ENCODE measurements around the gene TEPSIN. TPM values are rescaled to one million over a fixed set of nuclear protein-coding genes. Genes with fewer than 3 reads are reported as not detected.

TEPSIN gene
- total and polyA plus RNA-seq, 4 donors, result 20.7 to 48.7 (median 31.1) TPM

DNA sequence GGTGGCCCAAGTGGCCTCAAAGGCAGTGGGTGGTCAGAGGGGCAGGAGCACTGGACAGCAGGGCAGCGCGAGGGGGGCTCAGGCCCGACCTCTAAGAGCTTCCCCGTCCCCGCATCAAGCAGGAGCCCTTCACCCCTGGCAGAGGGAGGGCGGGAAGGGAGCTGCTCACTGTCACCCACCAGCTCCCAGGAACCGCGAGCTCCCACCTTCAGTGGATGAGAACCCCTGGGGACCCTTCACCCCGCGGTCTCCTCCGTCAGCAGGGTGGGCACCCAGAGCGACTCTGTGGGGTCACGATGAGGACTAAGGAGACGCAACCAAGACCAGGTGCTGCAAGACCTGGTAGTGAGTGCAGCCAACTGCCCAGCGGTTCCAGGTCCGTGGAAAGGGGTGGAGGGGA is 29.7 kb downstream of the TEPSIN start:
- peaks cover 0 to 13% (median 1%) of the 10 kb centered on the region in 4 donors for H3K36me3 ChIP-seq (ENCODE audit: control insufficient read depth in 4 of 4, insufficient read depth in 4 of 4, low read length in 4 of 4)
- TF ChIP-seq, protein P1, sequence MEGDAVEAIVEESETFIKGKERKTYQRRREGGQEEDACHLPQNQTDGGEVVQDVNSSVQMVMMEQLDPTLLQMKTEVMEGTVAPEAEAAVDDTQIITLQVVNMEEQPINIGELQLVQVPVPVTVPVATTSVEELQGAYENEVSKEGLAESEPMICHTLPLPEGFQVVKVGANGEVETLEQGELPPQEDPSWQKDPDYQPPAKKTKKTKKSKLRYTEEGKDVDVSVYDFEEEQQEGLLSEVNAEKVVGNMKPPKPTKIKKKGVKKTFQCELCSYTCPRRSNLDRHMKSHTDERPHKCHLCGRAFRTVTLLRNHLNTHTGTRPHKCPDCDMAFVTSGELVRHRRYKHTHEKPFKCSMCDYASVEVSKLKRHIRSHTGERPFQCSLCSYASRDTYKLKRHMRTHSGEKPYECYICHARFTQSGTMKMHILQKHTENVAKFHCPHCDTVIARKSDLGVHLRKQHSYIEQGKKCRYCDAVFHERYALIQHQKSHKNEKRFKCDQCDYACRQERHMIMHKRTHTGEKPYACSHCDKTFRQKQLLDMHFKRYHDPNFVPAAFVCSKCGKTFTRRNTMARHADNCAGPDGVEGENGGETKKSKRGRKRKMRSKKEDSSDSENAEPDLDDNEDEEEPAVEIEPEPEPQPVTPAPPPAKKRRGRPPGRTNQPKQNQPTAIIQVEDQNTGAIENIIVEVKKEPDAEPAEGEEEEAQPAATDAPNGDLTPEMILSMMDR (IDR thresholded peaks at IDR 0.05; ENCODE audit: control extremely low read depth, extremely low read depth), result no peak
- H3K4me1 ChIP-seq (ENCODE audit: control insufficient read depth in 5 of 5, insufficient read depth in 5 of 5, low read length in 5 of 5), result no peaks in the 10 kb centered on the region
- ATAC-seq (ENCODE audit: insufficient read depth, low FRiP score) (no peak), DNase-seq (no peak)
- H3K9me3 ChIP-seq (ENCODE audit: control insufficient read depth in 4 of 4, insufficient read depth in 3 of 4, low read length in 3 of 4), result no peaks in the 10 kb centered on the region
- H3K27ac ChIP-seq (ENCODE audit: low read depth in 1 of 2, low read length in 1 of 2), result no peak overlapping the region
- no peak overlapping the region for H3K4me3 ChIP-seq
- WGBS, 2 donors, result 96 to 97% methylated on average over 16 of the region's 16 CpGs
- no peak overlapping the region for H3K9ac ChIP-seq (ENCODE audit: insufficient read depth in 1 of 2, low read length in 2 of 2)
- no peaks in the 10 kb centered on the region for H3K27me3 ChIP-seq (ENCODE audit: control insufficient read depth in 3 of 3, insufficient read depth in 3 of 3, low read length in 2 of 3)

DNA sequence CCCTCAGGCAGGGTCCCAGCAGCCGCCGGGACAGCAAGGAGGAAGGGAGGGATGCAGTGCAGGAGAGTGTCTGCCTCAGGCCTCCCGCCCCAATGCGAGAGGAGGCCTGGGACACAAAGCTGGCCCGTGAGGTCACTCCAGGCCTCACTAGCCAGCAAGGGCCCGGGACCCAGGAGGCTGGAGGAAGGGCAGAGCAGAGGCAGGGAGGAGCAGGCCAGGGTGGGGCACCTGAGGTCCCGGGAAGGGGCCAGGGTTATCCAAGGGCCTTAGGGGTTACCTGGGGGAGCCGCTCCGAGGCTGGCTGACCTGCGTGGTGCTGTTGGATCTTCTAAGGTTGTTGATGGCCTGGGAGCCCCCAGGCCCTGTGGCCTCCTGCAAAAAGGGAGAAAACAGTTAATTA is 30.2 kb downstream of the TEPSIN start:
- no peak overlapping the region for H3K9ac ChIP-seq (ENCODE audit: insufficient read depth in 1 of 2, low read length in 2 of 2)
- TF ChIP-seq, protein P1 (IDR thresholded peaks at IDR 0.05; ENCODE audit: control extremely low read depth, extremely low read depth), result no peak

DNA sequence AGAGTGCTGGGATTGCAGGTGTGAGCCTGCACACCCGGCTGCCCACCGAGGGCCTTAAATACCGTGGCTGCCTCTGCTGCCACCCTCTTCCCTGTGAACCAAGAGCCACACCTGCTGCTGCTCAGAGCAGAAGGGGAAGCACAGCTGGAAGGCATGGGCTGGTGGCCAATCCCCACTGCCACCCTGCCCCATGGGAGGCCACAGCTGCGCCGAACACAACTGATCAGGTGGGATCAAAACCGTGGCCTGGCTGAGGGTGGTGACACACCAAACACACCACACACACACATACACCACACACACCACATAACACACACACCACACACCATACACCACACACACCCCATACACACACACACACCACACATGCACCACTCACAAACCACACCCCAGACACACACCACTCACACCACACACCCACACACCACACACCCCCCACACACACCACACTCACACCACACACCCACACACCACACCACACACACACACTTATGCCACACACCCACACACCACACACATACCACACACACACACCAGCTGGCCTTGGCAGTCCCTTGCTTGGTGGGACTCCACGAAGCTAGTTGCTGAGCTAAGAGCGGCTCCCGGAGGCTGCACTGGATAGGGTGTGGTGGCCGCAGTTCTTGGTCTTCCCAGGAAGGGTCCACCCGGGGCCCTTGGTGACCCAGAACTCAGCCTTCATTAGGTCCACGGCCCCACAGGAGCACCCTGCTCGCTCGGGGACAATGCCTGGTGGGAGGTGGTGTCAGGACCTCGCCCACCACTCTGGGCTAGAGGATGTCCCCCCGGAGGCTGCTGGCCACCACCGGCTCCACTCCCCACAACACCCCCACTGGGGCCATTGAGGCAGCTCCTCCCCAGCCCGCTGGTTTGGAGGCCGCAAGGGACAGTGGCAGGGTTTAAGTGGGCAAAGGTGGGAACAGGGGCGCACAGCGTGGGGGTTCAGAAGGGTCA is 31.0 kb downstream of the TEPSIN start:
- DNase-seq (no peak), ATAC-seq (ENCODE audit: insufficient read depth, low FRiP score) (no peak)
- Histone ChIP-seq H3K4me3 (no peak overlapping the region), H3K9ac (ENCODE audit: insufficient read depth in 1 of 2, low read length in 2 of 2) (no peak overlapping the region), H3K9me3 (ENCODE audit: control insufficient read depth in 4 of 4, insufficient read depth in 3 of 4, low read length in 3 of 4) (no peaks in the 10 kb centered on the region), H3K27me3 (ENCODE audit: control insufficient read depth in 3 of 3, insufficient read depth in 3 of 3, low read length in 2 of 3) (no peaks in the 10 kb centered on the region), H3K36me3 (ENCODE audit: control insufficient read depth in 4 of 4, insufficient read depth in 4 of 4, low read length in 4 of 4) (peaks cover 0 to 19% (median 1%) of the 10 kb centered on the region in 4 donors), H3K27ac (ENCODE audit: low read depth in 1 of 2, low read length in 1 of 2) (no peak overlapping the region), H3K4me1 (ENCODE audit: control insufficient read depth in 5 of 5, insufficient read depth in 5 of 5, low read length in 5 of 5) (no peaks in the 10 kb centered on the region)
- 79 to 85% methylated on average over 21 of the region's 21 CpGs for WGBS, 2 donors
- TF ChIP-seq, protein P1 (IDR thresholded peaks at IDR 0.05; ENCODE audit: control extremely low read depth, extremely low read depth), result no peak

More for the DNA sequence above, 30.2 kb downstream of the TEPSIN start:
- ATAC-seq (ENCODE audit: insufficient read depth, low FRiP score) (no peak), DNase-seq (no peak)
- WGBS, 2 donors, result 95 to 100% methylated on average over 7 to 10 of the region's 10 CpGs
- H3K9me3 ChIP-seq (ENCODE audit: control insufficient read depth in 4 of 4, insufficient read depth in 3 of 4, low read length in 3 of 4), result no peaks in the 10 kb centered on the region
- H3K4me1 ChIP-seq (ENCODE audit: control insufficient read depth in 5 of 5, insufficient read depth in 5 of 5, low read length in 5 of 5), result no peaks in the 10 kb centered on the region
- H3K27me3 ChIP-seq (ENCODE audit: control insufficient read depth in 3 of 3, insufficient read depth in 3 of 3, low read length in 2 of 3), result no peaks in the 10 kb centered on the region
- no peak overlapping the region for H3K27ac ChIP-seq (ENCODE audit: low read depth in 1 of 2, low read length in 1 of 2)
- H3K4me3 ChIP-seq, result no peak overlapping the region
- H3K36me3 ChIP-seq (ENCODE audit: control insufficient read depth in 4 of 4, insufficient read depth in 4 of 4, low read length in 4 of 4), result peaks cover 0 to 15% (median 1%) of the 10 kb centered on the region in 4 donors
